ENCODE data around the gene ZAP70.

The ZAP70 gene

DNA sequence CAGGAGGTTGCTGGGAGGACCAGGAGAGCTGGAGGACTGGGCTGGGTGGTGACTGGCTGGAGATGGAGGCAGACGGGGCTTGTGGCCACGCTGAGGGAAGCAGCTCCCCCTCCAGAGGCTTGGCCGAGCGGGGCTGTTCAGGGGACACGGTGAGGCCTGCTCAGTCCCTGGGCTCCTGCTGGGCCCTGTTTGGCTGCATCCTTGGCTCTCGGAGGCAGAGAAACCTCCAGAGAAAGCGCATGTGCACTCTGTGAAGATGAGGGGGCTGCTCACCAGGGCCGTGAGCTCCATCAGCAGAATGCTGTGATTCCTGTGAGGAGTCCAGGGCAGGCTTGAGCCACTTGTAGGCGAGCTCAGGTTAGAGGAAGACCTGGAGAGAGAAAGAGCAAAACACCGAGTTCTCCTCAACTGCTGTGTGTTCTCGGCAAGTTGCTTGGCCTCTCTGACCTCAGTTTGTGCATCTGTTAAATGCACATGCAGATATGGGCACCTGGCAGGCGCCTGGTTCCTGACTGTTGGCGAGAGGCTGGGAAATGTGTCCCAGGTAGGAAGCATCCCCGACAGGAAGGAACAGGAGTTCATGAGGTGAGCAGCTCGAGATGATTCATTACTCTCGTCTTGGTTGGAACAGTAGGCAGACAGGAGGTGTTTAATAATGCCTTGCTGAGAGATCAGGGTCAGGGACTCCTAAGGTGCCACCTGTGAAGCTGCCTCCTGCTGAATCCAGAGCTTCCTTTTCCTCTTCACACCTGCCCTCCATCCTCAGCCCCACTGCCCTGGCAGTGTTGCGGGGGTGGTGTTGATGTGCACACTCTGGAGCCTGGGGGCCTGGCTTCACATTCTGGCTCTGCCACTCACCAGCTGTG is 941 bp downstream of the ZAP70 start:
- TF ChIP-seq, protein P1, sequence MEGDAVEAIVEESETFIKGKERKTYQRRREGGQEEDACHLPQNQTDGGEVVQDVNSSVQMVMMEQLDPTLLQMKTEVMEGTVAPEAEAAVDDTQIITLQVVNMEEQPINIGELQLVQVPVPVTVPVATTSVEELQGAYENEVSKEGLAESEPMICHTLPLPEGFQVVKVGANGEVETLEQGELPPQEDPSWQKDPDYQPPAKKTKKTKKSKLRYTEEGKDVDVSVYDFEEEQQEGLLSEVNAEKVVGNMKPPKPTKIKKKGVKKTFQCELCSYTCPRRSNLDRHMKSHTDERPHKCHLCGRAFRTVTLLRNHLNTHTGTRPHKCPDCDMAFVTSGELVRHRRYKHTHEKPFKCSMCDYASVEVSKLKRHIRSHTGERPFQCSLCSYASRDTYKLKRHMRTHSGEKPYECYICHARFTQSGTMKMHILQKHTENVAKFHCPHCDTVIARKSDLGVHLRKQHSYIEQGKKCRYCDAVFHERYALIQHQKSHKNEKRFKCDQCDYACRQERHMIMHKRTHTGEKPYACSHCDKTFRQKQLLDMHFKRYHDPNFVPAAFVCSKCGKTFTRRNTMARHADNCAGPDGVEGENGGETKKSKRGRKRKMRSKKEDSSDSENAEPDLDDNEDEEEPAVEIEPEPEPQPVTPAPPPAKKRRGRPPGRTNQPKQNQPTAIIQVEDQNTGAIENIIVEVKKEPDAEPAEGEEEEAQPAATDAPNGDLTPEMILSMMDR (IDR thresholded peaks at IDR 0.05; ENCODE audit: low read depth, low read length) = no peak
- DNase-seq (ENCODE audit: extremely low read depth, low read depth) = no peak

DNA sequence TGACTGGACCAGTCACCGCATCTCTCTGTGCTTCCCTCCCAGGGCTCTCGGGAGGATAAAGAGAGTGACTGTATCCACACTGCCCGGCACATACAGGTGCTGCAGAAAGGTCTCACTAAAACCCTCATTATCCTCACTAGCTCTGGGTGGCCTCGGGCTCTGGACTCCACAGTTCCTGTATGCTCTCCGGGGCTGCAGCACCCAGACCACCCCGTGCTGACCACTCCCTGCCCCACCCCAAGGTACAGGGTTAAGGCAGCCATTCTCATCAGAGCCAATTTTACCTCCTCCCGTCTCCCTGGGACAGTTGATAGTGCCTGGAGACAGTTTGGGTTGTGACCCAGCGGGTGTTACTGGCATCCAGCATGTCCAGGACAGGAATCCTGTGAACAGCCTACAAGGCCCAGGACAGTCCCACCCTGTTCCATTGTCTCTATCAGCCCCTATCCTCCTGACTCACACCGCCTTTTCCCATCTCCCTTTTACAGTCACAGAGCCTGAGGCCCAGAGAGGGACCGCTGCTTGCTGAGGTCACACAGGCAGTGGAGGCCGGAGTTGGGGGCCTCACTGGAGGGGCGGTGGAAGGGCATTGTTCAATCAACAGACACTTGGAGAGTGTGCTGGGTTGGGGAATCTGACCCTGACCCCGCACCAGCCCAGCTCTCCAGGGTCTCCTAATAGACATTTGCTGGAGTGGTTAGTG is 1.7 kb downstream of the ZAP70 start:
- no peak for DNase-seq (ENCODE audit: extremely low read depth, low read depth)
- TF ChIP-seq, protein P1 (IDR thresholded peaks at IDR 0.05; ENCODE audit: low read depth, low read length) = no peak

DNA sequence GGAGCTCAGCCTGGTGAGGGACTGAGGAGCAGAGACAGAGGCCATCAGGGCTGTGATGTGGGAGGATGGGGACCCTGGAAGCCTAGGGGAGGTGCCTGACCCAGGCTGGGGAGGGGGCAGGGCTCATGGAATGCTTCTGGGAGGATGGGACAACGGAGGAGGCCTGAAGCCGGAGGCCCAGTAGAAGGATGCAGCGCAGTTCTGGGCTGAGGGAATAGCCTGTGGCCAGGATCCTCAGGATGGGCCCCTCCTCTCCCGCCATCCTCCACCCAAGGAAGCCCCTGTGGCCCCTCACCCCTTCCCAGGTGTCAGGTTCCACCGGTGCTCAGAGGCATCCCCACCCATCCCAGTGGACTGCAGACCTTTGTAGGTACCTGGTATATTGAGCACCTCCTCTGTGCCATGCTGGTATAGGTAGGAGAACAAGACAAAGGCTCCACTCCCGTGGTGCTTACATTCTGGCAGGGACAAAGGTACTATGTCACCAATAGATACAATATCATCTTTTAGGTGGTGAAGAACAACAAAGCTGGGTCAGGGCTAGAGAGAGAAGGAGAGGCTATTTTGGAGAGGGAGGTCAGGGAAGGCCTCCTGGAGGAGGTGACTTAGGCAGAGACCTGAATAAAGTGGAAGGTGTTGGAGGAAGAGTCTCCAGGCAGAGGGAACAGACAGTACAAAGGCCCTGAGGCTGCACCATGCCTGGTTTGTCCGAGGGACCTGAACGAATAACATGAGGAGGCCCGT is 2.7 kb downstream of the ZAP70 start:
- TF ChIP-seq, protein P1 (IDR thresholded peaks at IDR 0.05; ENCODE audit: low read depth, low read length) = no peak
- no peak for DNase-seq (ENCODE audit: extremely low read depth, low read depth)

GRCh38 chr2:97716695-97717612 is 3.6 kb downstream of the ZAP70 start:
- TF ChIP-seq, protein P1 (IDR thresholded peaks at IDR 0.05; ENCODE audit: low read depth, low read length) = no peak

DNA sequence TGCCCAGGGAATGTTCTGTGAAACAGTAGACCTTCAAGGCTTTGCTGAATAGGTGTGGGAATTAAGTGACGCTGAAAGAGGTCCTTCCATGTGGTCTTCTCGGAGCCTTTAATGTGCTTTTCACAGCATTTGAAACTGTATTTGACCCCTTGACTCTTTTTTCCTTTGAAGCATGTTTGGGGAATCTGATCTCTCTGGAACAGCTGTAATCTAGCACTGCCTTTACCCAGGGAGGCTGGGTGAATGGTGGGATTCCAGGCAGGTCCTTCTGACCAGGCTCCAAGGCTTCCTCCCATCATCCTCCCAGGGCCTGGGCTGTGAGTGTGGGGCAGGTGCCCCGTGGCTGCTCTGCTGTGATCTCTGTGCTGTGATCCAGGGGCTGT is 4.2 kb downstream of the ZAP70 start:
- DNase-seq (ENCODE audit: extremely low read depth, low read depth) = no peak
- TF ChIP-seq, protein P1 (IDR thresholded peaks at IDR 0.05; ENCODE audit: low read depth, low read length) = no peak

More at GRCh38 chr2:97716695-97717612, 3.6 kb downstream of the ZAP70 start:
- DNase-seq (ENCODE audit: extremely low read depth, low read depth) = no peak

DNA sequence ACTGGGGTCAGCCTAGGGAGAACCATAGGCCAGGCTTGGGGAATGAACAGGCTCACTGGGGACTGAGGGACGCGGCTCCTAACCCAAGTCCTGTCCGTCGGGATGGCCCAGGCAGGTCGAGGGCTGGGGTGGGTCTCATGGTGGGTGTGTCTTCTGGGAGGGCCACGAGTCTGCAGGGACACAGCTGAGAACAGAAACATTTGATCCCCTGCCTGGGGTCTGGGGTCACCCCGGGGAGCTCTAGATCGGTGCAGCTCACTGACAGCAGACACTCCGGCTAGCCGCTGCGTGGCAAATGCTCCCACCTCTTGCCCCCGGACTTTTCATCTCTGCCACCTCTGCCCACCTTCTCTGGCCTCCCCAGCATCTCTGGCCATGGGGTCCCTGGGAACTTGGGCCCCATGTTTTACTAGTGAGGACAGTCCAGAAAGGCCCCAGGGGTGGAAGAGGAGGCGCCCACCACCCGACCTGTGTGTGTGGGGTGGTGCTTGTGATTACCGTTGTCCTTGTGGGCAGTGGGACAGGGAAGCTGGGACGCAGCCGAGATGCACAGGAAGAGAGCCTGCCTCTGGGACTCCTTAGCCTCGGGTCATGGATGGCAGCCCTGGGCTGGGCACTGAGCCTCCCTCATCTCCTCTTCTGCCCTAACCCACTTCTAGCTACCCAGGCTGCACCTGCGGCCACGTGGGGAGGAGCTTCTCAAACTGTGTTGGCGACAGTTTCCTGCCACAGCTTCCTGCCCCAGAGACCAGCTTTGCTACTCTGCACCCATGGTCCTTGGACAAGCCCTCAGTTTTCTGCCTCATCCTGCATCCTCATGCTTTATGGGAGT is 4.9 kb downstream of the ZAP70 start:
- no peak for DNase-seq (ENCODE audit: extremely low read depth, low read depth)
- TF ChIP-seq, protein P1 (IDR thresholded peaks at IDR 0.05; ENCODE audit: low read depth, low read length) = no peak

Data from AG09319 (cell line).